Lower lobe of right lung (tissue), 2 donors: ENCODE results near the gene SFXN1. TPM values are rescaled to one million over a fixed set of nuclear protein-coding genes. Genes with fewer than 3 reads are reported as not detected.

Source experiments
- ATAC-seq, 2 donors: fragments of 200-7000 bp; cut with Tn5 transposase; one replicate each; pipeline ENCODE4 v1.9.1; 2020 to 2022; ENCODE audit warnings: mild to moderate bottlenecking in 2 of 2, moderate library complexity in 2 of 2
- DNase-seq: peaks from one replicate; pipeline ENCODE4 v3.0.0-alpha.2; 2020
- H3K27ac ChIP-seq: fragments of 200-600 bp; one replicate; pipeline ENCODE4 v1.8.0; 2022
- H3K27me3 ChIP-seq: fragments of 200-600 bp; one replicate; pipeline ENCODE4 v1.8.0; 2022; ENCODE audit warnings: low read depth
- H3K36me3 ChIP-seq: fragments of 200-600 bp; one replicate; pipeline ENCODE4 v1.8.0; 2022; ENCODE audit warnings: mild to moderate bottlenecking
- H3K4me1 ChIP-seq: fragments of 200-600 bp; one replicate; pipeline ENCODE4 v1.8.0; 2022
- H3K4me3 ChIP-seq: fragments of 200-600 bp; one replicate; pipeline ENCODE4 v1.8.0; 2022; ENCODE audit warnings: mild to moderate bottlenecking
- H3K9me3 ChIP-seq: fragments of 200-600 bp; one replicate; pipeline ENCODE4 v1.8.0; 2022
- intact Hi-C: fragments of 100-400 bp; cut with DNase I; formaldehyde crosslinking; loops from one replicate; pipeline ENCODE4 v1.11.0; 2022
- total RNA-seq: library from RNA; stranded (reverse); fragmentation: NEBNext Ultra II Directional; extraction: Animal tissue kit (Norgen Biotek cat#: 25700); gene quantifications from one replicate; pipeline ENCODE4 v1.2.1, GENCODE V29; 2021
- TF ChIP-seq, protein P1 (sequence below): fragments of 200-600 bp; IDR thresholded peaks from one replicate; pipeline ENCODE4 v1.8.0; 2022; ENCODE audit warnings: antibody characterized with exemption, mild to moderate bottlenecking
- donor health status: DM: no; HTN: yes; CAD: no; lungs with severe emphysema.

The SFXN1 gene
- total RNA-seq, 1 donor from 2014 or later, result 15.7 TPM

GRCh38 chr5:175564716-175565115 is 86.4 kb downstream of the SFXN1 start:
- H3K9me3 ChIP-seq, result no peaks in the 10 kb centered on the region
- no peaks in the 10 kb centered on the region for H3K27me3 ChIP-seq
- no peaks in the 10 kb centered on the region for H3K4me1 ChIP-seq
- DNase-seq, result no peak
- TF ChIP-seq, protein P1, sequence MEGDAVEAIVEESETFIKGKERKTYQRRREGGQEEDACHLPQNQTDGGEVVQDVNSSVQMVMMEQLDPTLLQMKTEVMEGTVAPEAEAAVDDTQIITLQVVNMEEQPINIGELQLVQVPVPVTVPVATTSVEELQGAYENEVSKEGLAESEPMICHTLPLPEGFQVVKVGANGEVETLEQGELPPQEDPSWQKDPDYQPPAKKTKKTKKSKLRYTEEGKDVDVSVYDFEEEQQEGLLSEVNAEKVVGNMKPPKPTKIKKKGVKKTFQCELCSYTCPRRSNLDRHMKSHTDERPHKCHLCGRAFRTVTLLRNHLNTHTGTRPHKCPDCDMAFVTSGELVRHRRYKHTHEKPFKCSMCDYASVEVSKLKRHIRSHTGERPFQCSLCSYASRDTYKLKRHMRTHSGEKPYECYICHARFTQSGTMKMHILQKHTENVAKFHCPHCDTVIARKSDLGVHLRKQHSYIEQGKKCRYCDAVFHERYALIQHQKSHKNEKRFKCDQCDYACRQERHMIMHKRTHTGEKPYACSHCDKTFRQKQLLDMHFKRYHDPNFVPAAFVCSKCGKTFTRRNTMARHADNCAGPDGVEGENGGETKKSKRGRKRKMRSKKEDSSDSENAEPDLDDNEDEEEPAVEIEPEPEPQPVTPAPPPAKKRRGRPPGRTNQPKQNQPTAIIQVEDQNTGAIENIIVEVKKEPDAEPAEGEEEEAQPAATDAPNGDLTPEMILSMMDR, result no peak
- H3K27ac ChIP-seq, result no peak overlapping the region
- no peak for ATAC-seq
- no peaks in the 10 kb centered on the region for H3K36me3 ChIP-seq
- no peak overlapping the region for H3K4me3 ChIP-seq
- intact Hi-C loops, result no loop called here

DNA sequence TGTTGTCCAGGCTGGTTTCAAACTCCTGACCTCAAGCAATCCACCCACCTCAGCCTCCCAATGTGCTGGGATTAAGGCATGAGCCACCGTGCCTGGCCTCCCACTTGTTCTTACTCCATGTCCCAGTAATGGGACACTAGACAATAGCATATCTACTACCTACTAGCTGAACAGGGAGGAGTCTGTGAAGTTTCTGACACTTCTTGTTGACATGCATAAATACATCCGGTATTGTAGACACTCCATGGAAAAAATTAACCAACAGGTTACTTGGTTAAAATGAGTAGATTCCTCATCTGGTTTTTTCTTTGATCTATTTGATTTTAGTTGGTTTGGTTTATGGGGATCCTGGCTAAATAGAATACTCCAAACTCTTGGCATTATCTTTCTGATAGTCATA is 88.3 kb downstream of the SFXN1 start:
- Histone ChIP-seq H3K4me3 (no peak overlapping the region), H3K4me1 (no peaks in the 10 kb centered on the region), H3K36me3 (no peaks in the 10 kb centered on the region), H3K27ac (no peak overlapping the region), H3K27me3 (no peaks in the 10 kb centered on the region), H3K9me3 (no peaks in the 10 kb centered on the region)
- no peak for ATAC-seq
- intact Hi-C loops, result no loop called here
- DNase-seq, result no peak
- TF ChIP-seq, protein P1, result no peak

DNA sequence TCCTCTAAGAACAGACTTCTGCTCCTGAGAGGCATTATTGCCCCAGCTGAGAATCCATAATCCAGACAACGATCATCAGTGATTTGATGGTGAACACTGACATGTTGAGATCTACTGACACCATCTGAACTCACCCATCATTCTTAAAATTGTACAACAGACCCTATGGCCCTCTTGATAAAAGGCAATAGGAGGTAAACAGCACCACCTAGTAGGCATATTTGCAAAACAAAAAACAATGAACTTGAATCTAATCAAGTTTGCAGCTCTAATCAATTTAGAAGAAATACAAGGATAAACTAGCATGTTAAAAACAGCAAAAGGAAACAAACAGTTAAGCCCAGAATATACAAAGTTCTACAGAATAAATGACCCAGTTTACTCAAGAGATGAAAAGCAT is 89.6 kb downstream of the SFXN1 start:
- no peaks in the 10 kb centered on the region for H3K27me3 ChIP-seq
- H3K9me3 ChIP-seq, result no peaks in the 10 kb centered on the region
- H3K4me3 ChIP-seq, result no peak overlapping the region
- TF ChIP-seq, protein P1, result no peak
- DNase-seq (no peak), ATAC-seq (no peak)
- no peaks in the 10 kb centered on the region for H3K36me3 ChIP-seq
- no peaks in the 10 kb centered on the region for H3K4me1 ChIP-seq
- intact Hi-C loops, result no loop called here
- no peak overlapping the region for H3K27ac ChIP-seq

GRCh38 chr5:175569701-175570100 is 91.3 kb downstream of the SFXN1 start:
- H3K36me3 ChIP-seq, result no peaks in the 10 kb centered on the region
- ATAC-seq, result no peak

GRCh38 chr5:175572886-175573285 is 94.5 kb downstream of the SFXN1 start:
- H3K36me3 ChIP-seq, result no peaks in the 10 kb centered on the region
- DNase-seq (no peak), ATAC-seq (no peak)
- intact Hi-C loops, result no loop called here
- H3K27ac ChIP-seq, result no peak overlapping the region
- H3K4me1 ChIP-seq, result no peaks in the 10 kb centered on the region
- H3K4me3 ChIP-seq, result no peak overlapping the region
- TF ChIP-seq, protein P1, result no peak
- no peaks in the 10 kb centered on the region for H3K9me3 ChIP-seq
- H3K27me3 ChIP-seq, result peaks cover 18% of the 10 kb centered on the region

More at GRCh38 chr5:175569701-175570100, 91.3 kb downstream of the SFXN1 start:
- TF ChIP-seq, protein P1, result no peak
- H3K4me1 ChIP-seq, result no peaks in the 10 kb centered on the region
- peaks cover 11% of the 10 kb centered on the region for H3K27me3 ChIP-seq
- H3K9me3 ChIP-seq, result no peaks in the 10 kb centered on the region
- no peak overlapping the region for H3K4me3 ChIP-seq
- H3K27ac ChIP-seq, result no peak overlapping the region
- no peak for DNase-seq
- intact Hi-C loops, result no loop called here
